ENCODE measurements around the gene FAM167B. TPM values are rescaled to one million over a fixed set of nuclear protein-coding genes. Genes with fewer than 3 reads are reported as not detected.
A peak's percentile ranks its signal among the peaks of the same experiment; 100 is the strongest.

FAM167B gene
- total RNA-seq, 1 experiment from 2014 or later = 1.3 TPM

DNA sequence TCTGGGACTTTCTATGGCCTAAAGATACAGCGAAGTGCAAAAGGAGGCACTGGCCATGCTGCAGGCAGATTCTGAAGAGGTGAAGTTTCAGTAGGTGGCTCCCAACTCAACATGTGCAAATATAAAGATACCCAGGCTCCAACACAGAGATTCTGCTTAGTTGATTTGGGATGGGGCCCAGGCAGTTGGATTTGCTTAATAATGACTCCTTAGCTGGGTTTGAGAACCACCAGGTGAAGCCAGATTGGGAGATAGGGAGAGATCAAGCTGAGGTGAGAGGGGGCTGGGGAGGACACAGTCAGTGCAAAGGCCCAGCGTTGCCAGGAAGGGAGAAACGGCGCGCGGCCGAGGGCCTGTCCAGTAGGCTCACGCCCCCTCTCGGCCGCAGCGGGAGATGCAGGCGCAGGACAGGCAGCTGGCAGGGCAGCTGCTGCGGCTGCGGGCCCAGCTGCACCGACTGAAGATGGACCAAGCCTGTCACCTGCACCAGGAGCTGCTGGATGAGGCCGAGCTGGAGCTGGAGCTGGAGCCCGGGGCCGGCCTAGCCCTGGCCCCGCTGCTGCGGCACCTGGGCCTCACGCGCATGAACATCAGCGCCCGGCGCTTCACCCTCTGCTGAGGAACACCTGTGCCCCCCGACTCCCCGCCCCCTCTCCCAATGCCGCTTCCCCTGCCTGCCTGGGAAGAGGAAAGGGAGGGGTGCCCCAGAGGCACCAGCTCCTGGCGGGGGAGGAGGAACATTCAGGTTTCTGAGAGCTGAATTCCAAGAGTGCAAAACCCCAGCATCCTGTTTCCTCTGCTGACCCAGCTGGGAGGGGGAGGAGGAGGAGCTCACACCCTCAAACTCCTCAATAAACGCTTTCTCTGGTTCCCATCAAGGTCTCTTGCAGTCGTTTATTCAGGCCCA lies 1.2 kb downstream of the FAM167B start:
- H3K4me2 ChIP-seq (ENCODE audit: low read length) = peak overlapping the region; percentile 41
- ChIA-PET POLR2A (ENCODE audit: unreplicated experiment) (interaction anchor here (0.9 kb wide), 1 partner anchor 69 kb away, joined by 7 read pairs; the partner anchor contains the start of gene TXLNA), CTCF (interaction anchor here (0.6 to 1.7 kb wide), 3 partner anchors 32 to 68 kb away, joined by 4 to 13 read pairs (median 5); no protein-coding TSS in a partner anchor)
- H3K79me2 ChIP-seq (ENCODE audit: low read length) = no peaks in the 10 kb centered on the region
- H3F3A ChIP-seq (ENCODE audit: low read length, unreplicated experiment) = no peaks in the 10 kb centered on the region
- no peaks in the 10 kb centered on the region for H3K9me2 ChIP-seq (replicated peaks; ENCODE audit: low read length)
- TF ChIP-seq CTCF (conservative IDR thresholded peaks at IDR 0.05; ENCODE audit: low read depth, low read length) = peak; percentile 79
- no peak for TF ChIP-seq EZH2phosphoT487 (IDR thresholded peaks at IDR 0.05; ENCODE audit: borderline replicate concordance, low read length)
- peak overlapping the region; percentile 28; the same call in 1 of the 2 replicates for H3K4me3 ChIP-seq (ENCODE audit: low read length)
- H3K9me3 ChIP-seq (ENCODE audit: low read length) = no peaks in the 10 kb centered on the region
- peak; percentile 69 for DNase-seq
- peak overlapping the region; percentile 63 for H2AFZ ChIP-seq (ENCODE audit: low read length)
- ATAC-seq = peak; percentile 53
- no TSS peak for BruUV-seq (replicated peaks)
- H3K9ac ChIP-seq (ENCODE audit: low read length) = no peak overlapping the region
- H4K20me1 ChIP-seq (ENCODE audit: low read length) = no peaks in the 10 kb centered on the region
- no peaks in the 10 kb centered on the region for H3K36me3 ChIP-seq (ENCODE audit: low read depth, low read length)
- no peak overlapping the region for H3K27ac ChIP-seq (ENCODE audit: low read length)
- intact Hi-C loops (cut with micrococcal nuclease) = no loop called here
- no peaks in the 10 kb centered on the region for H3K27me3 ChIP-seq (ENCODE audit: low read length)
- H3K4me1 ChIP-seq (ENCODE audit: insufficient read depth, low read length) = peaks cover 16% of the 10 kb centered on the region; the same call in 1 of the 2 replicates

DNA sequence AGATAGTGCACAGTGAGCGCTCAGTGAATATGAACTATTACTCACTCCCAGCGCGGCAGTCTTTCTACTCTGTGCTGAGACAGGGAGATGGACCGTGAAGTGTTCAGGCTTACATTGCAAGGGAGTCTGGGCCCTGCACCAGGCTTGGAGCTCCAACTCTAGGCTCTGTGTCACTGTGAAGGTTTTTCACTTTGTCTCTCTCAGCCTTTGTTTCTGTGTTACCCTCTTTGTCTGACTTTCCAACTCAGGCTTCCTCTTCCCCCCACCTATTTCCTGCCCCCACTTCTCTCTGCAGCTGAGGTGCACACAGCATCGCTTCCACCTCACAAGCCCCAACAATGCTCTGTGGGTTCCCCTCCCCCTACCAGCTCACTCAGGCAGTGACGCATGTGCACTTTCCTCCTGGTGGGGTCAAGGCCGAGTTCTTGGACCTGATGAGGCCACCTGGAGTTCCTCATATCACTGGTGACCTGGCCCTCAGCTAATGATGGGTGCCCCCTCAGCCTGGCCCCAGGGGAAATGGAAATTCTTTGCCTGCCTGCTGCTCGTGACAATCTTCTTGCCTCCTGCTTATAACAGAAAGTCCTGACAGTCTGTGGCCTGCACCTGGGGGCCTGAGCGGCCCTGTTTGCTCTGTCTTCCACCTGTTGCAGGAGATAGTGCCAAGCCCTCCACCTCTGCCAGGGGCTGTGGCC lies 3.0 kb downstream of the FAM167B start:
- H3K4me1 ChIP-seq (ENCODE audit: insufficient read depth, low read length) = peaks cover 16% of the 10 kb centered on the region; the same call in 1 of the 2 replicates
- no peaks in the 10 kb centered on the region for H3K27me3 ChIP-seq (ENCODE audit: low read length)
- no peak overlapping the region for H3K27ac ChIP-seq (ENCODE audit: low read length)
- no peak overlapping the region for H3K9ac ChIP-seq (ENCODE audit: low read length)
- POLR2A ChIA-PET (ENCODE audit: unreplicated experiment) = no interaction called here
- no peak overlapping the region for H2AFZ ChIP-seq (ENCODE audit: low read length)
- intact Hi-C loops (cut with micrococcal nuclease) = no loop called here
- no peaks in the 10 kb centered on the region for H3K79me2 ChIP-seq (ENCODE audit: low read length)
- TF ChIP-seq EZH2phosphoT487 (IDR thresholded peaks at IDR 0.05; ENCODE audit: borderline replicate concordance, low read length) (no peak), CTCF (conservative IDR thresholded peaks at IDR 0.05; ENCODE audit: low read depth, low read length) (no peak), EZH2 (IDR thresholded peaks at IDR 0.05; ENCODE audit: low read length, unreplicated experiment) (no peak)
- H3F3A ChIP-seq (ENCODE audit: low read length, unreplicated experiment) = no peaks in the 10 kb centered on the region
- BruUV-seq (replicated peaks) = no TSS peak
- no peaks in the 10 kb centered on the region for H3K36me3 ChIP-seq (ENCODE audit: low read depth, low read length)
- CTCF ChIA-PET = no interaction called here
- no peak for ATAC-seq
- no peaks in the 10 kb centered on the region for H3K9me3 ChIP-seq (ENCODE audit: low read length)
- no peaks in the 10 kb centered on the region for H4K20me1 ChIP-seq (ENCODE audit: low read length)
- H3K4me2 ChIP-seq (ENCODE audit: low read length) = no peak overlapping the region
- DNase-seq = no peak
- H3K4me3 ChIP-seq (ENCODE audit: low read length) = no peak overlapping the region
- H3K9me2 ChIP-seq (replicated peaks; ENCODE audit: low read length) = no peaks in the 10 kb centered on the region
